ENCODE measurements around the gene VAC14. TPM values are rescaled to one million over a fixed set of nuclear protein-coding genes. Genes with fewer than 3 reads are reported as not detected.
"Not testable (repeated sequence)": the region's sequence is repeated elsewhere in the genome, so short reads cannot be mapped to it uniquely, and the experiment has no call there.

Gene VAC14
- polyA plus RNA-seq, 1 donor = 40.3 TPM

DNA sequence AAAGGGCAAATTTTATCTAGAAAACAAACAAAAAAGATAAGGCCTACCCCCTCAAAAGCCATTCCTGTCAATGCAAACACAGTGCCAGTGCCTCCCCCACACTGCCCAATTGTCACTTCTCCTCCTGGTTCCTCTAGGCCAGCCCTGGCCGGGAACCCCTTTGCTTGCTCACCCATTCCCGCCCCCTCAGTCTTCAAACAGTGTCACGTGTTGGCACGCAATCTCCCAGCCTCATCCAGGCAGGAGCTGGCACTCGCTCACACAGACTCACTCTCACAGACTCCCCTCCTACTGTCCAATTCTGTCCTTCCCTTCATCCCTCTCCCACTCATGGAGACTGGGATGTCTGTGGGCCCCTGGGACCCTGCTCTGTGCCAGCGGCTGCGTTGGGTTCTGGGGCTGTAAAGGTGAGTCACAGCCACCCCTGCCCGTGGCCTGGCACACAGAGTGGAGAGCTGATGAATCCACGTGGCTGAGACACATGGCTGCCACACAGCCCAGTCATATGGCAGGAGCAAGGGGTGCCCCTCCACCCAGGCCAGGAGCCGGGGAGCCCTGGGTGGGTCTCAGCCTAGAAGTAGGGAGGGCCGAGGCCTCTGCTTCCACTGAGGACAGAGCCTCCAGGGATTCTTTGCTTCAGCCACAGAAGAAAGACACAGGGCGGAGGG is 54.8 kb downstream of the VAC14 start:
- peaks cover 27% of the 10 kb centered on the region for H3K36me3 ChIP-seq (ENCODE audit: control insufficient read depth, insufficient read depth, low read length)
- peak; percentile 28 to 47 for DNase-seq
- peaks cover 38% of the 10 kb centered on the region for H3K4me1 ChIP-seq (ENCODE audit: control insufficient read depth, insufficient read depth, low read length)
- WGBS (ENCODE audit: insufficient coverage, low lambda C conversion rate) = no CpG with 5 or more reads among the region's 12 CpGs
- H3K9me3 ChIP-seq (ENCODE audit: control insufficient read depth, low read depth, low read length) = no peaks in the 10 kb centered on the region
- no peak overlapping the region for H3K4me3 ChIP-seq (ENCODE audit: low read length)
- peak overlapping the region; percentile 63 for H3K27ac ChIP-seq (ENCODE audit: low read length)
- H3K27me3 ChIP-seq (ENCODE audit: control insufficient read depth, insufficient read depth, low read length) = no peaks in the 10 kb centered on the region

GRCh38 chr16:70745536-70746025 is 55.4 kb downstream of the VAC14 start:
- Histone ChIP-seq H3K4me3 (ENCODE audit: low read length) (no peak overlapping the region), H3K36me3 (ENCODE audit: control insufficient read depth, insufficient read depth, low read length) (peaks cover 27% of the 10 kb centered on the region), H3K27ac (ENCODE audit: low read length) (peak overlapping the region; percentile 63), H3K4me1 (ENCODE audit: control insufficient read depth, insufficient read depth, low read length) (peaks cover 35% of the 10 kb centered on the region), H3K9me3 (ENCODE audit: control insufficient read depth, low read depth, low read length) (no peaks in the 10 kb centered on the region), H3K27me3 (ENCODE audit: control insufficient read depth, insufficient read depth, low read length) (no peaks in the 10 kb centered on the region)
- WGBS (ENCODE audit: insufficient coverage, low lambda C conversion rate) = no CpG with 5 or more reads among the region's 6 CpGs
- no peak for DNase-seq

GRCh38 chr16:70744366-70744765 is 56.6 kb downstream of the VAC14 start:
- Histone ChIP-seq H3K27me3 (ENCODE audit: control insufficient read depth, insufficient read depth, low read length) (no peaks in the 10 kb centered on the region), H3K9me3 (ENCODE audit: control insufficient read depth, low read depth, low read length) (no peaks in the 10 kb centered on the region), H3K27ac (ENCODE audit: low read length) (no peak overlapping the region), H3K4me1 (ENCODE audit: control insufficient read depth, insufficient read depth, low read length) (peaks cover 27% of the 10 kb centered on the region), H3K4me3 (ENCODE audit: low read length) (no peak overlapping the region), H3K36me3 (ENCODE audit: control insufficient read depth, insufficient read depth, low read length) (peaks cover 31% of the 10 kb centered on the region)
- no CpG with 5 or more reads among the region's 9 CpGs for WGBS (ENCODE audit: insufficient coverage, low lambda C conversion rate)
- DNase-seq = no peak

GRCh38 chr16:70743791-70744190 is 57.2 kb downstream of the VAC14 start:
- Histone ChIP-seq H3K4me1 (ENCODE audit: control insufficient read depth, insufficient read depth, low read length) (peaks cover 26% of the 10 kb centered on the region), H3K36me3 (ENCODE audit: control insufficient read depth, insufficient read depth, low read length) (peaks cover 36% of the 10 kb centered on the region), H3K27ac (ENCODE audit: low read length) (no peak overlapping the region), H3K4me3 (ENCODE audit: low read length) (no peak overlapping the region), H3K27me3 (ENCODE audit: control insufficient read depth, insufficient read depth, low read length) (no peaks in the 10 kb centered on the region), H3K9me3 (ENCODE audit: control insufficient read depth, low read depth, low read length) (no peaks in the 10 kb centered on the region)
- DNase-seq = no peak
- WGBS (ENCODE audit: insufficient coverage, low lambda C conversion rate) = no CpG with 5 or more reads among the region's 10 CpGs

- 95% methylated on average over 4 of the region's 9 CpGs for WGBS (ENCODE audit: insufficient coverage, low lambda C conversion rate)
- Histone ChIP-seq H3K4me1 (ENCODE audit: control insufficient read depth, insufficient read depth, low read length) (peaks cover 27% of the 10 kb centered on the region), H3K36me3 (ENCODE audit: control insufficient read depth, insufficient read depth, low read length) (peaks cover 35% of the 10 kb centered on the region)
- not testable (repeated sequence) for H3K27me3 ChIP-seq (ENCODE audit: control insufficient read depth, insufficient read depth, low read length); H3K4me3 ChIP-seq (ENCODE audit: low read length); DNase-seq; H3K9me3 ChIP-seq (ENCODE audit: control insufficient read depth, low read depth, low read length); H3K27ac ChIP-seq (ENCODE audit: low read length)
Measured at GRCh38 chr16:70742967-70743366, 58.0 kb downstream of the VAC14 start.

DNA sequence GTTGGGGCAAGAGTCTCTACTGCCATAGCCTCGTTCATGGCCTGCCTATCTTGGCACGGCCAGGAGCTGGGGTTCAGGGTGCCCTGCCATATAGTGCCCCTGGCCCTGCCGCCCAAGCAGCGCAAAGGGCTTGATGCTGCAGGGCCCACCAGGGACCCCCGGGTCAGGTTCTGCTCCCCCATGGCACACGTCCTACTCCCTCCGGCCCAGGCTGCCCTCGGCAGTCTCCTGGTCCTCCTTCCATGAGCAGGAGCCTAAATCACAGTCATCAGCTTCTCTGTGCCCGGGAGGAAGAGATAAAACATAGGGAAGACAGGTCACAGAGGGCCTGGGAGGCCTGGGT is 59.2 kb downstream of the VAC14 start:
- no peaks in the 10 kb centered on the region for H3K27me3 ChIP-seq (ENCODE audit: control insufficient read depth, insufficient read depth, low read length)
- H3K9me3 ChIP-seq (ENCODE audit: control insufficient read depth, low read depth, low read length) = no peaks in the 10 kb centered on the region
- peaks cover 23% of the 10 kb centered on the region for H3K4me1 ChIP-seq (ENCODE audit: control insufficient read depth, insufficient read depth, low read length)
- no CpG with 5 or more reads among the region's 9 CpGs for WGBS (ENCODE audit: insufficient coverage, low lambda C conversion rate)
- H3K27ac ChIP-seq (ENCODE audit: low read length) = no peak overlapping the region
- DNase-seq = no peak
- peaks cover 35% of the 10 kb centered on the region for H3K36me3 ChIP-seq (ENCODE audit: control insufficient read depth, insufficient read depth, low read length)
- H3K4me3 ChIP-seq (ENCODE audit: low read length) = no peak overlapping the region

- Histone ChIP-seq H3K27me3 (ENCODE audit: control insufficient read depth, insufficient read depth, low read length) (no peaks in the 10 kb centered on the region), H3K4me1 (ENCODE audit: control insufficient read depth, insufficient read depth, low read length) (peaks cover 18% of the 10 kb centered on the region), H3K27ac (ENCODE audit: low read length) (peak overlapping the region; percentile 20), H3K4me3 (ENCODE audit: low read length) (no peak overlapping the region), H3K36me3 (ENCODE audit: control insufficient read depth, insufficient read depth, low read length) (peaks cover 35% of the 10 kb centered on the region), H3K9me3 (ENCODE audit: control insufficient read depth, low read depth, low read length) (no peaks in the 10 kb centered on the region)
- no peak for DNase-seq
- no CpG with 5 or more reads among the region's 20 CpGs for WGBS (ENCODE audit: insufficient coverage, low lambda C conversion rate)
Measured at GRCh38 chr16:70740914-70741782, 59.8 kb downstream of the VAC14 start.

DNA sequence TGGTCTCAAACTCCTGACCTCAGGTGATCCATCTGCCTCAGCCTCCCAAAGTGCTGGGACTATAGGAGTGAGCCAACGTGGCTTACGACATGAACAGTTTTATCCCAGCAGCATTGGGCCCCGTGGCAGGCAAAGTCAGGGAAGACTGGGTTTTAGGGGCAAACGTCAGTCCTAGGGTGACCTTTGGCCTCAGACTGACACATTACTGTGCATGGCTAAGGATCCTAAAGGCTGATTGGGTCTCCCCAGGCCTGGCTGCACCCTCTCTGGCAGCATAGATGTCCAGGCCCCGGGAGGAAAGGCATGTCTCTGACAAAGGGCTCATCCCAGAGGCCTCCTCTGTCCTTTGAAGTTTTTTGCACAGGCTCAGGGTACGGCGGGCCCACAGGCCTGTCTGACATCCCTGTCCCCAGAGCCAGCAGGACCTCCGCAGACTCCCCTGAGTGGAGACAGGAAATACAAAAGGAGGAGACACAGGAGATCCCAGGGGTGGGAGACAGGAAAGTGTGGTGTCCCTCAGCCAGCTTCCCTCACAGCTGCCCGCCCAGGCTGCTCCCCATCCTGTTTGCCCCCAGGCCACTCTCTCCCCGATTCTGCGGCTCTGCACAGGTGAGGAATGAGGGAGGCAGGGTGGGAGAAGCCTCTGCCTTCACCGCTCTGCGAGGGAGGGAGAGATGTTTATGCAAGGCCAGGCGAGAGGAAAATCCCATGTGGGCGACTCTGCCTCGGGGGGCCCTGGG is 60.6 kb downstream of the VAC14 start:
- H3K36me3 ChIP-seq (ENCODE audit: control insufficient read depth, insufficient read depth, low read length) = peaks cover 35% of the 10 kb centered on the region
- H3K27ac ChIP-seq (ENCODE audit: low read length) = no peak overlapping the region
- DNase-seq = no peak
- H3K27me3 ChIP-seq (ENCODE audit: control insufficient read depth, insufficient read depth, low read length) = no peaks in the 10 kb centered on the region
- no CpG with 5 or more reads among the region's 16 CpGs for WGBS (ENCODE audit: insufficient coverage, low lambda C conversion rate)
- H3K9me3 ChIP-seq (ENCODE audit: control insufficient read depth, low read depth, low read length) = no peaks in the 10 kb centered on the region
- H3K4me3 ChIP-seq (ENCODE audit: low read length) = no peak overlapping the region
- peaks cover 12% of the 10 kb centered on the region for H3K4me1 ChIP-seq (ENCODE audit: control insufficient read depth, insufficient read depth, low read length)

GRCh38 chr16:70739389-70739788 is 61.6 kb downstream of the VAC14 start:
- H3K27me3 ChIP-seq (ENCODE audit: control insufficient read depth, insufficient read depth, low read length) = no peaks in the 10 kb centered on the region
- DNase-seq = no peak

More at GRCh38 chr16:70739389-70739788, 61.6 kb downstream of the VAC14 start:
- Histone ChIP-seq H3K27ac (ENCODE audit: low read length) (no peak overlapping the region), H3K36me3 (ENCODE audit: control insufficient read depth, insufficient read depth, low read length) (peaks cover 33% of the 10 kb centered on the region), H3K4me3 (ENCODE audit: low read length) (no peak overlapping the region), H3K9me3 (ENCODE audit: control insufficient read depth, low read depth, low read length) (no peaks in the 10 kb centered on the region), H3K4me1 (ENCODE audit: control insufficient read depth, insufficient read depth, low read length) (peaks cover 12% of the 10 kb centered on the region)
- no CpG with 5 or more reads among the region's 7 CpGs for WGBS (ENCODE audit: insufficient coverage, low lambda C conversion rate)
